ENCODE measurements around the gene CHRNA10.

The CHRNA10 gene

DNA sequence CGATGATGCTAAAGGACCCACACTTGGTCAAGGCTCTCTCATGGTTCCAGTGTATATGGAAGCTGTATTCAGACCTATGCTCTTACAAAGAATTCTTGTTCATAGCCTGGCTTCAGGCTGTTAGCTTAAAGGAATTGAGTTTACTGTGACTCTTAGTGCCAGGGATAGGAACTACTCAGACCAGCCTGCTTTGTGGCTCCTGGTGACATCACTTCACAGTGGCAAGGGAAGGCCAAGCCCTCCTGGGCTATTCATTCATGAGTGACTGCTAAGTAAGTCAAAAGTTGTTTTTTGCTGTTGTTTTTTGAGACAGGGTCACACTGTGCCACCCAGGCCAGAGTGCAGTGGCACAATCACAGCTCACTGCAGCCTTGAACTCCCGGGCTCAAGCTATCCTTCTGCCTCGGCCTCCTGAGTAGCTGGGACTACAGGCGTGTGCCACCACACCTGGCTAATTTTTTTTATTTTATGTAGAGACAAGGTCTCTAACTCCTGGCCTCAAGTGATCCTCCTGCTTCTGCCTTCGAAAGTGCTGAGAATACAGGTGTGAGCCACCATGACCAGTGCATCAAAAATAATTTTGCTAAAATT, 39.0 kb downstream of the CHRNA10 start:
- DNase-seq (ENCODE audit: low spot score): no peak

DNA sequence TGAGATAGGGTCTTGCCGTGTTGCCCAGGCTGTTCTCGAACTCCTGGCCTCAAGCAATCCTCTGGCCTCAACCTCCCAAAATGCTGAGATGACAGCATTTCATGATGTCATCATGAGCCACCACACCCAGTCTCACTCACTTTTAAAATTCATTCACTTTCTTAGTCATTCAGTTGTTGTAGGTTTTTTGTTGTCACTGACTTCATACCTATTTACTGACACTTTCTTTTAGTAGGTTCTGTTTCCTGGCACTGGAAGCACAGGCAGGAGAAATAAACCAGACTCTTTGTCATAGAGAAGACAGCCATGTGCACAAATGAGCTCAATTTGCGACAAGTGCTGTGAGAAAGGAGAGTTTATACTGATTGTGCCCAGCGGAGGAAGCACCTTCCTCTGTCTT, 39.9 kb downstream of the CHRNA10 start:
- no peak for DNase-seq (ENCODE audit: low spot score)

DNA sequence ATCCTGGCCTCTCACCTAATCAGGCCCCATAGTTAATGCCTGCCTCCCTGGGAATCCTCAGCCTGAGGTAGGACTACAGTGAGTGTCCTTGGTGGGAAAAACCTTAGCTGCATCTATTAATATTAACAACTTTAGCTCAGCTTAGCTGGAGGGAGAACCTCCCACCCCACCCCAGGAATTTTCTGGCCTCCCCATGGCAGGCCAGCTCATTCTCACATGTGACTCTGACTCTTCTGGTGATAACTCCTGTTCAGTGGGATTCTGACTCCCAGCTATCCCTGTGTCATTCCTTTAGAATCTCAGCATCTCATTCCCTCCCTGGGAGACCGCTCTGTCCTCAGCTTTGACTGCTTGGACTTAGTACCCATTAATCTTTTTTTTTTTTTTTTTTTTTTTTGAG, 43.9 kb downstream of the CHRNA10 start:
- DNase-seq (ENCODE audit: low spot score): no peak

DNA sequence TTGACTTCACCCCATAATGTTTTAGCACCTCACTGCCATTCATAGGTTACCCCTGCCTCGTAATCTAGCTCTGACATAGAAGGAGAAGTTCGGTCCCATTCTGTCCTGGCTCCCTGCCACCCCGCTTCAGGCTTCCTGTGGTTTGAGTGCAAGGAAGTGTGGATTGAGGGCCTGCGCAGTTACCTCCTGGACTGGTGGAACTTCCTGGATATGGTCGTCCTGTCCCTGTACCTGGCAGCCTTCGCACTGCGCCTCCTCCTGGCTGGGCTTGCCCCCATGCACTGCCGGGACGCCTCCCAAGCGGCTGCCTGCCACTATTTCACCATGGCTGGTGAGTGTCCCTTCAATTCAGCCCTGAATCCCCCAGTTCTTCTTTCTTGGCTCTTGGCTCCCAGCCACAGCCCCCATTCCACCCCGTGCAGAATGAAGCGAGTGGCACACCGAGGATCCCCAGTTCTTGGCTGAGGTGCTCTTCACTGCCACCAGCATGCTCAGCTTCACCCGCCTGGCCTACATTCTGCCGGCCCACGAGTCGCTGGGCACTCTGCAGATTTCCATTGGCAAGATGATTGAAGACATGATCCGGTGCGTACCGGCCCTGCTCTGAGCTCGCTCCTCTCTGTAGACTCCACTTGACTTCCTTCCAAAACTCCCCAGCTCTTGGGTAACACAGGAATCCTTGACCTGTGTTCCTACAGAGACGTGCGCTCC, 44.8 kb downstream of the CHRNA10 start:
- DNase-seq (ENCODE audit: low spot score): peak; percentile 43

DNA sequence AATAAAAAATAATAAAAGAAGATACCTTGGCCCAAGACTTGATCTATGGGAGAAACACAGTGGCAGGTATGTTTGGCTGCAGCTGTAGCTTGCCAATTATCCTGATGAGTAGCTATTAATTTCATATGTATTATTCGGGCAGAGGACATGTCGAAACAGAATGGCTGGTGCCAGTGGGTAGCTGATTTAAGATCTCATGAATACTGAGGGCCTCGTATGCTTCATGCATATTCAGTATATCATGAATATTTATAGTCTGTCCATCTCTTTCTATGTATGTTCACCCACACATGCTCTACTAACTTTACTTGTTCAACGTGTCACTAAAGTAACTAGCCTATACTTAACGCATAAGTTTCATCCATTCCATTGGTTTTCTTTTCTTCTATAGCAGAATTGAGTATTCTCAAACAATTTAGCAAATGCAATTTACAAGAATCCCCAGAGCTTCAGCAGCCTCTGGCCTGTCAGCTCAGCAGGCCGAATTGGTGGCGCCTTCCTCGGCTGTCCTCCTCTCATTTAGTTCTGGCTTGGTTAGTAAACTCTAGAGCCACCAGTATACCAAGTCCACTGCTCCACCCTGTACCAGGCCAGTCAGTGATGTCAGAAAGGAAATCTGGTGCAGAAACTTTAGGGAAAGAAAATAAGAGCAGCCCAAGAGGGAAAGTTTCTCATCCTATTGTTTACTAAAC, 47.3 kb downstream of the CHRNA10 start:
- no peak for DNase-seq (ENCODE audit: low spot score)

DNA sequence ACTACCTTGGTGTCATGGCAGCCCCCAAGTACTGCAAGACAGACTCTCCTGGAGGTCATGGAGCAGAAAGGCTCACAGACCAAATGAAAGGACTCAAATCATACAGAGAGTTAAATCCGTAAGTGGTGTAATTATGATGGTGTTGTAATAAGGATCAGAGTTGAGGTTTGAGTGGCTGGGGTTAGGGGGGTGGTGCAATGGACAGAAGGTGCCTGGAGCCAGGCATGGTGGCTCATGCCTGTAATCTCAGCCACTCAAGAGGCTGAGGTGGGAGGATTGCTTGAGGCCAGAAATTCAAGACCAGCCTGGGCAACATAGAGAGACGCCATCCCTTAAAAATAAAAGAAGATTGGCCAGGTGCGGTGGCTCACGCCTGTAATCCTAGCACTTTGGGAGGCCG, 48.1 kb downstream of the CHRNA10 start:
- no peak for DNase-seq (ENCODE audit: low spot score)

DNA sequence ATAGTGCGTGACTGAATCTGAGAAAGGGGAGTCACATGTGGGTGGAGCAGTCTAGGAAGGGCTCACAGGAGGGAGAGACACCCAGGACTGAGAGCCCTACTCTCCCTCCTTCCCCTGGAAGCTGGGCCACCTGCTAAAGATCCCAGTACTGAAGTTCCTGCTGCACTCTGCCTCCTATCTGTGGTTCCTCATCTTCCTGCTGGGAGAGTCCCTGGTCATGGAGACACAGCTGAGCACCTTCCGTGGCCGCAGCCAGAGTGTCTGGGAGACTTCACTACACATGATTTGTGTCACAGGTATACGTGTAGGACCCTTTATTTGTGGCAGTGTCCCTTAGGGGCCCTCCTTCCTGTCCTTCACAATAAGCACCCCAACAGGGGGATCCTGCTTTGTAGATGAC, 48.7 kb downstream of the CHRNA10 start:
- DNase-seq (ENCODE audit: low spot score): no peak

DNA sequence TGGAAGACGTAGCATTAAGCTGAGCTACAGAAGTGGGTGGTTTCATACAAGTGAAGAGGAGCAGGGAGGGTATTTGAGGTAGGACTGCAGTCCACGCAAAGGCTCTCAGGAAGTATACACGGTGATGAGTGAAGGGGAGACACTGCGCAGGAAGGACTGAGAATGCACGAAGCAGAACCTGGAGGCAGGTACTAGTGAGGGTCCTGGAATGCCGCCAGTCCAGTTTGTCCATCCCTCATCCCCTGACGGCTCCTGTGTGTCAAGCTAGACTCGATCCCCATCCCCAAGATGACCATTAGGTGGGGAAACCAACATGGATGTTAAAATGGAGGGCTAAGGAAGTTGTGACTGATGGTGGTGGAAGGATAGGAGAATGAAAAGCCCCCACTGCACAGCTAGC, 53.2 kb downstream of the CHRNA10 start:
- no peak for DNase-seq (ENCODE audit: low spot score)

DNA sequence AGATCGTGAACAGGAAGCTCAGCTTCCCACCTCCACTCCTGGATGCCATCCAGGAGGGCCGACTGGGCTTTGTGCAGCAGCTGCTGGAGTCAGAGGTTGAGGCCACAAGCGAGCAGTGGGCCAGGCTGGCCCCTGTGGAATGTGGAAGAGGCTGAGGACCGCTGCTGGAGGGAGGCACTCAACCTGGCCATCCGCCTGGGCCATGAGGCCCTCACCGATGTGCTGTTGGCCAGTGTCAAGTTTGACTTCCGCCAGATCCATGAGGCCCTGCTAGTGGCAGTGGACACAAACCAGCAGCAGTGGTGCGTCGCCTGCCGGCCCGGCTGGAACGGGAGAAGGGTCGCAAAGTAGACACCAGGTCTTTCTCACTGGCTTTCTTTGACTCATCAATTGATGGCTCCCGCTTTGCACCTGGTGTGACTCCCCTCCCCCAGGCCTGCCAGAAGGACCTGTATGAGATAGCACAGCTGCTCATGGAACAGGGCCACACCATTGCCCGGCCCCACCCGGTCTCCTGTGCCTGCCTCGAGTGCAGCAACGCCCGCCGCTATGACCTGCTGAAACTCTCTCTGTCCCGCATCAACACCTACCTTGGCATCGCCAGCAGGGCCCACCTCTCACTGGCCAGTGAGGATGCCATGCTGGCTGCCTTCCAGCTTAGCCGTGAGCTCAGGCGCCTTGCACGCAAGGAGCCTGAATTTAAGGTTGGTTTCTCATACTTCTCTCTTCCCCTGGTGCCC, 54.3 kb downstream of the CHRNA10 start:
- DNase-seq (ENCODE audit: low spot score): no peak

DNA sequence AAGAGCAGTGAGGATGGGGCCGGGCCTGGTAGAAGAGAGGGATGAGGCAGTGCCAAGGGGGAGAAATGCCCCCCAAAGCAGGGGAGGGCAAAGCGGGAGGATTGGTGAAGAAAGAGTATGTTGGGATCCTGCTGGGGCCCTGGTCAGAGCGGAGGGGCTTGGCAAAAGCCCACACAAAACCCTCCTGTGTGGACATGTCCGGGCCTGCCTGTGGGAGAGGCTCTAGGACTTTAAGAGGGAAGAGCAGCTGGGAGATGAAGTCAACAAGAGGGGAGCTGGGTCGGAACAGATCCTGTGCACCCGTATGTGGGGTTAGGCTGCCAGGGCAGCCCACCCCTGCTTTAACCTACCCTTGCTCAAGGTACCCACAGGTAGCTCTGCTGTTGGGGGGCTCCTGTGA, 55.2 kb downstream of the CHRNA10 start:
- DNase-seq (ENCODE audit: low spot score): no peak
